HG03196 (cell line): Measurements from ENCODE around the gene NFATC3.
A peak's percentile ranks its signal among the peaks of the same experiment; 100 is the strongest.
"Not testable (repeated sequence)": the region's sequence is repeated elsewhere in the genome, so short reads cannot be mapped to it uniquely, and the experiment has no call there.

Source experiments
- ATAC-seq: cut with Tn5 transposase; IDR thresholded peaks from one replicate; pipeline ENCODE4 v1.9.1; 2021; ENCODE audit not compliant: unreplicated experiment

NFATC3 gene

DNA sequence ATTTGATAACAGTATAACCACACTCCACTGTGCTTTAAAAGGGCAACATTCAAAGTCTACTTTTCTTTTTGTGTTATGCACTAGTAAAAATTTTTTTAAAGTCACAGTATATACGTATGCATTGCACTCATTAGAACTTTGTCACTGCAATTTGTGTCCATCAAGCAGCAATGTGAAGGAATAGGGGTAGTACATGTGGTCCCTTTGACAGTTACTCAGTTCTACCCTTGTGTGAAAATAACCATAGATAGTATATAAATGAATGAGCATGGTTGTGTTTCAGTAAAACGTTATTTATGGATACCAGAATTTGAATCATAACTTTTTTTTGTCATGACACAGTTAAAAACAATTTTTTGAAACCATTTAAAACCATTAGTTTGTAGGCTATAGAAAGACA lies 30.7 kb downstream of the NFATC3 start:
- no peak for ATAC-seq

DNA sequence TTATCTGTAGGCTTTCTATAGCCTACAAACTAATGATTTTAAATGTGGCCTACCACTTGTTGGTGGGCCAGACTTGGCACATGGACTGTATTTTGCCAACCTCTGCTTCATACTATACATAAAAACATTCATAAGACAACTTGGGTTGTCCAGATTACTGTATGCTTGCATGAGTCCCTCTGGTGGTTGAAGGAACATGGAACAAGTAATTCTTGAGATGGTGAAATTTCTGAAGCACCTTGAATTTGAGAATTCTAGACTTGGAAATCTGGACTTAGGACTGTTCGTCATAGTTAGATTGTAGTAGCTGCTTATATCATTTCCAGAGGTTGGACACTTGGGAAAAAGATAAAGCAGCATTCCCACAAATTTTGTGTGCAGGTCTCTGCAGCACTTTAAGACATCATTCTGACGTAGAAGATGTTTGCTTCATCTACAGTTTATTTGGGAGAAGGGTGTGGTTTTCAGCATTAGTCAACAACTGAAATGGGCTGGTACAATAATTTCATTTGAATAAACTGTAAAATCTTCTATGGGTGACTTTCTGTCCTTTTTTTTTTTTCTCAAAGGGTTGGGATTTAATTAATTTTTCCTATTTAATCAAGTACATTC lies 31.2 kb downstream of the NFATC3 start:
- no peak for ATAC-seq

DNA sequence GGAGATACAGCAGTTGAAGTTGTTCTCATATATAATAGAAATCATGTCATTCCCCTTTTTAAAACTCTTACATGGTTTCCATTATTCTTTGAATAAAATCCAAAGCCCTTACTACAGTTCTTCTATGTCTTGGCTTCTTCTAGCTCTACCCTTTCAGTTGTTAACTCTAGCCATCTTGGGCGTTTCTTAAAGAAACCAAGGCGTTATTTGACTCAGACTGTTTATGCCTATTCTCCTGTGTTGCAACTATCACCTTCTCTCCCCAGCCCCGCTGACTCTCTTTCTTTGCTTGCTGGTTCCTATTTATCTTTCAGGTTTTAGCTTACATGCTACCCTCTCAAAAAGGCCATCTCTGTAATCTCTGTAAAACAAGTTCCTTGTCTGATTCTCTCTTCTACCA lies 32.7 kb downstream of the NFATC3 start:
- ATAC-seq = no peak

DNA sequence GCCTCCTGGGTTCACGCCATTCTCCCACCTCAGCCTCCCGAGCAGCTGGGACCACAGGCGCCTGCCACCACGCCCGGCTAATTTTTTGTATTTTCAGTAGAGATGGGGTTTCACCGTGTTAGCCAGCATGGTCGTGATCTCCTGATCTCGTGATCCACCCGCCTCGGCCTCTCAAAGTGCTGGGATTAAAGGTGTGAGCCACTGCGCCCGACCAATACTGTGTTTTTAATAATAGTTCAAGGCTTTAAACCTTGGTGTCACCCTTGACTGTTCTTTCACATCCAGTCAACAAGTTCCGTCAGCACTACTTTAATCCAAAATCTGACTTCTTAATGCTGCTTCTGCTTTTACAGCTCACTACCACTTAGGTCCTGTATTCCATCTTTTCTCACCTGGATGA lies 33.8 kb downstream of the NFATC3 start:
- ATAC-seq = not testable (repeated sequence)

DNA sequence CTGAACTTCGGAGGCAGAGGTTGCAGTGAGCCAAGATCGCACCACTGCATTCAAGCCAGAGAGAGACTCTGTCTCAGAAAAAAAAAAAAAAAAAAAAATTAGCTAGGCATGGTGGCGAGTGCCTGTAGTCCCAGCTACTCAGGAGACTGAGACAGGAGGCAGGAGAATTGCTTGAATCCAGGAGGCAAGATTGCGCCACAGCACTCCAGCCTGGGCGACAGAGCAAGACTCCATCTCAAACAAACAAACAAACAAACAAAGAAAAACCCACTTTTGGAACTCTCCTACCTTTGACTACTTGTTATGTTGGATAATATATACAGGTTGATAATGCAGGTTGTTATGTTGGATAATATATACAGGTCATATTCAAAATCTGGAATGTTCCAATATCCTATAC lies 35.3 kb downstream of the NFATC3 start:
- not testable (repeated sequence) for ATAC-seq

DNA sequence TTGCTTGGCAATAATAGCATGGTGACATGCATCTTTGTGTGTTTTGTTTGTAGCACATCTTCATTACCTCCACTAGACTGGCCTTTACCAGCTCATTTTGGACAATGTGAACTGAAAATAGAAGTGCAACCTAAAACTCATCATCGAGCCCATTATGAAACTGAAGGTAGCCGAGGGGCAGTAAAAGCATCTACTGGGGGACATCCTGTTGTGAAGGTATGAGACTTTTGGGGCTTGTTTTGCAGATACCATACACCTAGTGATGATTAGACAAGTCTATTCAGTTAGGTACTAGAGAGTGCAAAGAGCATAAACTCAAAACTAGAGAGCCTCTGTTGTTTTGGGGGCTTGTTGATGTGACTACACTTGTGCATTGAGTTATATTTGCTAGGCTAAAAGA lies 41.2 kb downstream of the NFATC3 start:
- ATAC-seq = peak; percentile 57

DNA sequence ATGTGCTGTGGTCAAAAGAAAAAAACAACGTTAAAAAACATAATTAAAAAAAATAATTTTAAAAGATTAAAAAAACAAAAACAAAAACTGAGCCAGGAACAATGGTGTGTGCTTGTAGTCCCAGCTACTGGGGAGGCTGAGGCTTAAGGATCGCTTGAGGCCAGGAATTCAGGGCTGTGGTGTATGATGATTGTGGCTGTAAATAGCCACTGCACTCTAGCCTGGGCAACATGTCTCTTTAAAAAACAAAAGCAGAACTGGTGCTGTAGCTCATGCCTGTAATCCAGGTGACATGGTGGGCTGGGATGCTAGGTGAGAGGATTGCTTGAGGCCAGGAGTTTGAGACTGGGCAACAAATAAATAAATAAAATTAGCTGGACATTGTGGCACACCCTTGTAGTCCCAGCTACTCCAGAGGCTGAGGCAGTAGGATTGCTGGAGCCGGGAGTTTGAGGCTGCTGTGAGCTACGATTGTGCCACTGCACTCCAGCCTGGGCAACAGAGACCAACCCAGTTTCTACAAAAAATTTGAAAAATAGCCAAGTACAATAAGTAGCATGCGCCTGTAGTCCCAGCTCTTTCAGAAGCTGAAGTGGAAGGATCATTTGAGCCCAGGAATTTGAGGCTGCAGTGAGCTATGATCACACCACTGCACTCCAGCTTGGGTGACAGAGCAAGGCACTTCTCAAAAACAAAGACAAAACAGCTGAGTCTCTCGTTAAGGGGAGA lies 43.6 kb downstream of the NFATC3 start:
- ATAC-seq = no peak

DNA sequence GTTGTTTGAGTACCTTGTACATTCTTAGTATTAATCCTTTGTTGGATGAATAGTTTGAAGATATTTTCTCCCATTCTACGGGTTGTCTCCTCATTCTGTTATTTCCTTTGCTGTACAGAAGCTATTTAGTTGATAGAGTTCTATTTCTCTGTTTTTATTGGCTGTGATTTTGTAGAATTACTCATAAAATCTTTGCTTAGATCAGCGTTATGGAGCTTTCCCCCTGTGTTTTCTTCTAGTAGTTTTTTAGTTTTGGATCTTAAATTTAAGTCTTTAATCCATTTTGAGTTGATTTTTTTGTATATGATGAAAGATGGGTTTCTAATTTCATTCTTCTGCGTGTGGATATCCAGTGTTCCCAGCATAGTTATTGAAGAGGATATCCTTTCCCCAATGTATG lies 45.4 kb downstream of the NFATC3 start:
- ATAC-seq = no peak

DNA sequence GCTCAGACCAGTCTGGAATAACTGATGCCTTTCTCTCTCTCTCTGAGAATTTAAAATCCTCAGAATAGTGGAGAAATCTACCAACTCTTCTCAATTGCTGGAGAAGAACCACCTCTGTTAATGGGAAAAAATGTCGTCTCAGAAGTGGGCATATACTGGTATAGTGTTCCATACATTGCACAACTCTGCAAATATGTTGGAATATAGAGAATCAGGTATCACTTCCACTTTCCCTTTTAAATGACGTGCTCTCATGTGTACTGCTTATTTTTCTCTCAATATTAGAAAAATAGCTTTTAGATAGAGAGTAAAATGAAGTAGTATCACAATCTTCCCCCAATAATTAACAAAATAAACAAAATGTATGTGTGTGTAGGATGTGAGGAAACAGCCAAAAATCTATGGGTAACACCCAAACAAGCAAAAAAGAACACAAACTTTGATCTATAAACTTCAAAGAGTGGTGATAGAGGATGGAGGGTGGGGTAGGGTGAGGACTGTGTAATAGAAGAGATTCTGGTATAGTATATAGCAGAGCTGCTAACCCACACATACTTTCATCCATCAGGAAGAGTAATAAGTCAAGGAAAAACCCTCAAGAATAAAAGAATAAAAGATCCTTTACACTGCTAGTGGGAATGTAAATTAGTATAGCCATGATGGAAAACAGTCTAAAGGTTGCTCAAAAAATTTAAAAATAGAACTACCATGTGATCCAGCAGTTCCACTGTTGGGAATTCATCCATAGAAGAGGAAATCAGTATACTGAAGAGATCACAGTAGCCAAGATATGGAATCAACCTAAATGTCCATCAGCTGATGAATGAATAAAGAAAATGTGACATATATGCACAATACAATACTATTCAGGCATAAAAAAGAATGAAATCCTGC lies 46.9 kb downstream of the NFATC3 start:
- ATAC-seq = no peak

DNA sequence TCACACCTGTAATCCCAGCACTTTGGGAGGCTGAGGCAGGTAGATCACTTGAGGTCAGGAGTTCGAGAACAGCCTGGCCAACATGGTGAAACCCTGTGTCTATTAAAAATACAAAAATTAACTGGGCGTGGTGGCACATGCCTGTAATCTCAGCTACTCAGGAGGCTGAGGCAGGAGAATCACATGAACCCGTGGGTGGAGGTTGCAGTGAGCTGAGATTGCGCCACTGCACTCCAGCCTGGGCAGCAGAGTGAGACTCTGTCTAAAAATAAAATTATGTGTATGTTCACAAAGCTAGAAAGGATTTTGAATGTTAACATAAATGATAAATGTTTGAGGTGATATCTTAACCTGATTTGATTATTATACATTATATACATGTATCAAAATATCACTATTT lies 47.8 kb downstream of the NFATC3 start:
- ATAC-seq = not testable (repeated sequence)

DNA sequence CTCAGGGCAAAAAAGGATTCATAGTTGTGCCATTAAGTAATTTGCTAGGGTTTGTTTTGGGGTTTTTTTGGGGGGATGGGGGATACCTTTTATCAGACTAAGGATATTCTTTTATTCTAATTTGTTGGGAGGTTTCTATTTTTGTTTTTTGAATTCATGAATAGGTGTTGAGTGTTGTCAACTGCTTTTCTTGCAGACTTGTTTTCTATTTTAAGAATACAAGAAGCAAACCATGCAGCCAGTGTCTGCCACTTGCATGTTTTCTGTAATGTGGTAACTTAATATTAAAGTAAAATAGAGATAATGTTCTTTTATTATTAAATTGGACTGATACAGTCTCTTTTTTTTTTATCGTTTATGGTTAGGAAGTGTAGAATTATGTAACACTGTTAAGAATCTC lies 49.5 kb downstream of the NFATC3 start:
- no peak for ATAC-seq

DNA sequence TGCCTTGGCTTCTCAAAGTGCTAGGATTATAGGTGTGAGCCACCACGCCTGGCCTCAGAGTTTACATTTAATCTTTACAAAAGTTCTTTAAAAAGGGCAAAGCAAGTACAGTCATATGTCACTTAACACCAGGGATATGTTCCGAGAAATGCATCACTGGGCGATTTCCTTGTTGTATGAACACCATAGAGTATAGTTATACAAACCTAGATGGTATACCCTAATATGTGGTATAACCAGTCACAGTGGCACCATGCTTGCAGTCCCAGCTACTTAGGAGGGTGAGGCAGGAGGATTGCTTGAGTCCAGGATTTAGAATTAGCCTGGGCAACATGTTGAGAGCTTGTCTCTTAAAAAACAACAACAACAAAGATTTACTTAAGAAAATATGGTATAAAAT lies 51.3 kb downstream of the NFATC3 start:
- no peak for ATAC-seq

DNA sequence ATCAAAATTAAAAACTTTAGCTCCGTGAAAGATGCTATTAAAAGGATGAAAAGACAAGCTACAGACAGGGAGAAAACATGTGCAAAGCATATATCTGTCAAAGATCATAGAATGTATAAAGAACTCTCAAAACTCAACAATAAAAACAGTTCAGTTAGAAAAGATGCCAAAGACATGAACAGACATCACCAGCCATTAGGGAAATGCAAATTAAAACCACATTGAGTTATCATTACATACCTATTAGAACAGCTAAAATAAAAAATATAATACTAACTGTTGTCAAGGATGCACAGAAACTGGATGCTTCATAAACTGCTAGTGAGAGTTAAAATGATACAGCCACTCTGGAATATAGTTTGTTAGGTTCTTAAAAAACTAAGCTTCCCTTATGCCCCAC lies 58.8 kb downstream of the NFATC3 start:
- no peak for ATAC-seq

DNA sequence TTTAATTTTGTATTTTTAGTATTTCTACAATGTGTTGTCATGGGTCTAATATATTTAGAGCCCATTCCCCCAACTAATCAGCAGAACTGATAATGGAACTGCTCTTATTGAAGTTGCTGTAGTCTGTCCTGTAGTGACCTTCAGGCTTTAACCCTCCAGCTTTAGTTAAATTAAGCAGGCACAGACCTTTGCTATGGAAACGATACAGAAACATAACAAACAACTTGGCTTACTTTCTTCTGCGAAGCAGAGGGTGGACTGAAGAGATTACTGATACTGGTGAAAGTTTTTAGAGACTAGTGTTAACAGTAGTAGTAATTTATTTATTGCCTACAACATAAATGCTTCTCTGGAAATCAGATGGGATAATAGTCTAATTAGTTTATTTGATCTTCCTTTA lies 61.4 kb downstream of the NFATC3 start:
- no peak for ATAC-seq

DNA sequence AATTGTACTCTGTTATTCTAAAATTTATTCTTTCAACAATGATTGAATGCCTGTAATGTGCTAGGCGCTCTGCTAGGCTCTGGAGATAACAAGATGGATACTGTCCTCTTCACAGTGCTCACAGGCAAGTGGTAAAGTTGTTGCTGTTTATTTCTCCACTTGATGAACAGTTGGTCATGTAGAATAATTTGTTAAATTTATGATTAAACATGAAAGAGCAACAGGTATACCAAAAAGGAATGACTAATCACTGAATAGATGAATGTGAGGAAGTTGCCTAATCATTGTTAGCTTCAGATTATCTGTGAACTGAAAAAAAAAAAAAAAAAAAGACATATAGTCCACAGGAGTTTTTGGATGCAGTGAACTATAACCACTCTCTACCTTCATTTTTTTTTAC lies 62.3 kb downstream of the NFATC3 start:
- ATAC-seq = no peak

DNA sequence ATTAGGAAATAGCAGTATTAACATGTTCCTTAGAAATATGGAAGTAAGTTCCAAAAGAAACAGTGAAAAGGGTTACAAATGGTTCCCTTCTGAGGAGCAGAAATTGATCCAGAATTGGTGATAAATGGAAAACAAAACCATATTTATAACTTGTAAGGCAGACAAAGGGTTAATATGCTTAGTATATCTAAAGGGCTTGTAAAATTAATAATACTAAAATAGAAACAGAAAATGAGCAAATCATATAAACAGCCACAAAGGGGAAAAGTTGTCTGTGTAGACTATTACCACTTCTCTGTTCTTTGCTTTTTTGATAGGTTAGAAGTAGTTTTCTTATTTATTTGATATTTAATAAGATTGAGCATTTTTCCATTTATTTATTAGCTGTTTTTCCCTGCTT lies 64.4 kb downstream of the NFATC3 start:
- no peak for ATAC-seq

DNA sequence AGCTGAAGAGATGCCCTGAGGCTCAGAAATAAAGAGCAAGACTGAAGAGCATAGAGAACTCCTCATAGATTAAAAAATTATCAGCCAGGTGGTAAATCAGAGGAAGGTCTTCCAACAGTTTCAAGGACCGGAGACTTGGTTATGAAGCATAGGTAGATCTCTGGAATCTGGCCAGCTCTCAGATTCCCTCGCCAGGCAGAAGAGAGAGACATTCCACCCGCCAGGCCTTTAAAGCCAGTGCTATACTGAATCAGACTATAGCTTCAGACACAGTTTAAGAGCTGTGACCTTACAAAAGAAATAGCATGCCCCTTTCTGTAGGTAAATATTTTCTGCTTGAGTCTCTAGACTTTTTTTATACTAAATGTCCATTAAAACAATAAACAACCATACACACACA lies 70.3 kb downstream of the NFATC3 start:
- ATAC-seq = no peak

DNA sequence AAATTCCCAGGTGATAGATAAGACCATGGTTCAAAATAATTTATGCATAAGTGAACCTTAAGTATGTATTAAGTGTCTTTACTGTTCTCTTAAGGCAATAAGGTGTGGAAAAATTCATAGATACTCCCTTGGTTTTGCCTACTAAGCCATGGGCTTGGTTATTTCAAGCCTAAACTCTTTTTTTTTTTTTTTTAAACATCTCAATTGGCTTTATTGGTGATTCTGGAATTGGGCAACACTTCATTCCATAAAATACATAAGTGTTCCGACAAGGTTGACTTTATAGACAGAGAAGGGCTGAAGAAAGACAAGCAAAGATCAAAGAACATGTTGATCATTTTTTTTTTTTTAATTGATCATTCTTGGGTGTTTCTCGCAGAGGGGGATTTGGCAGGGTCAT lies 77.2 kb downstream of the NFATC3 start:
- no peak for ATAC-seq

DNA sequence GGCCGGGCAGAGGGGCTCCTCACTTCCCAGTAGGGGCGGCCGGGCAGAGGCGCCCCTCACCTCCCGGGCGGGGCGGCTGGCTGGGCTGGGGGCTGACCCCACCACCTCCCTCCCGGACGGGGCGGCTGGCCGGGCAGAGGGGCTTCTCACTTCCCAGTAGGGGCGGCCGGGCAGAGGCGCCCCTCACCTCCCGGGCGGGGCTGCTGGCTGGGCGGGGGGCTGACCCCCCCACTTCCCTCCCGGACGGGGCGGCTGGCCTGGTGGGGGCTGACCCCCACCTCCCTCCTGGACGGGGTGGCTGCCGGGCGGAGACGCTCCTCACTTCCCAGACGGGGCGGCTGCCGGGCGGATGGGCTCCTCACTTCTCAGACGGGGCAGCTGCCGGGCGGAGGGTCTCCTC lies 78.1 kb downstream of the NFATC3 start:
- ATAC-seq = not testable (repeated sequence)

DNA sequence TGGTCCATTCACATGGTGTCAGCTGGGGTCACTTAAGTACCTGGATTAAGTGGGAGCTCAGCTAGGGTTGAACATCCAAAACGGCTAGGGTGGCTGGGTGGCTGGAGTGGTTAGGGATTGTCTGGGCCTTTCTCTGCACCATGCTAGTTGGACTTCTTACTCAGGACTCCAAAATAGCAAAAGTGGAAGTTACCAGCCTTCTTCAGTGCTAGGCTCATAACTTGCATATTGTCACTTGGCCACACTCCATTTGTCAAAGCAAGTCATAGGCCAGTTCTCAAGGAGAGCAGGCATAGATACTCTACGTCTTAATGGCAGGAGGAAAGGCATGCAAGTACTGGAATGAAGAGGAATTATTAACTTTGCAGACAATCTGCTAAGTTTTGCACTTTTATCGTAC lies 81.1 kb downstream of the NFATC3 start:
- ATAC-seq = no peak

DNA sequence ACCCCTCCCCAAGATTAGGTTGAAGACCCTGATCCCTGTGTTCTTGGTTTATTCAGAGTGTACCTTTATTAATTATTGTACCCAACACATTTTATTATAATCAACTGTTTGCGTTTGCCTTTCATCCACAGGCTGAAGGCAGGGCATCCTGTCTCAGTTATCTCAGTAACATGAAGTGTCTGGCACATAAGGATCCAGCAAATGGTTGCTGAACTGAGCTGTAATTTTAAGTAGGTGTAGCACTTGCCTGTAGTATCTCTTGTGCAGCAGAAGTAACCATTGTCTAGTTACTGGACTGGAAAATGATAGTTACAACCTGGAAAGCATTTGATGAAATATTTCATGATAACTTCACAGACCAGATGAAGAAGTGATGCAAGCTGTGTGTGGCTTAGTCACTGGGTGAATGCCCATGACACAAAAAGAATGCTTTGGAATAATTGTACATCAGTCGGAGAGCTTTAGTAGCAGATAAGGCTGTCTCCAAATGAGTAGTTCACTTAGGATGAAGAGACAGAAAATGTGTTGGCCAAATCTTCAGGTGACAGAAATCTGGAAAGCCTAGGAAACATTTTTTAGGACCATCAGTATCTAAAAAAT lies 94.1 kb downstream of the NFATC3 start:
- no peak for ATAC-seq

DNA sequence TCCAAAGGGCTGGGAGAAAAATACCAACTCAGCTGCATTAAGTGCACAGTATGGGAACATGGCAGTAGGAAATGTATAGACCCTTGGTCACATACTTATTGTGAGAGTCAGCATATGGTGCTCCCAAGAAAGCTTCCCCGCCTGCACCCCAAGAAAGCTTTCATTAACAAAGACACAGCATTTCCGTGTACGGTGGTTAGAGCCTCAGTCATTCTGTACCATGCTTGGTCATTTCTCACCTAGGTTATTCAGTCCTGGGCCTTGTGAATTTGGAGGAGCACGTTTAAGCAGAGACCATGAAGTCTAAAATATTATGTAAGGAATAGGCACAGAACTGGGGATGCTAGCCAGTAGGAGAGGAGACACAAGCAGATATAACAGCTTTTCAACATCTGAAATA lies 94.7 kb downstream of the NFATC3 start:
- ATAC-seq = no peak
